Stimulated activated CD8-positive, alpha-beta memory T cell treated with anti-CD3 and anti-CD28 coated beads, Interleukin-15, amount 100 ng/mL, for 4 hours (primary cell): ENCODE data around the gene SQOR.
"Not testable (repeated sequence)": the region's sequence is repeated elsewhere in the genome, so short reads cannot be mapped to it uniquely, and the experiment has no call there.

Experiments used
- DNase-seq, 2 donors: peaks; one replicate each; pipeline ENCODE4 v3.0.0-alpha.2; 2020; ENCODE audit warnings: low read depth in 2 of 2

The SQOR gene

GRCh38 chr15:45631776-45632175, 3.1 kb upstream of the SQOR start:
- no peak for DNase-seq

- DNase-seq: peak; percentile 32 to 35
Observed at GRCh38 chr15:45635191-45635638, 386 bp downstream of the SQOR start.

- DNase-seq: no peak
Observed at GRCh38 chr15:45635763-45636292, 999 bp downstream of the SQOR start.

GRCh38 chr15:45637141-45637540, 2.3 kb downstream of the SQOR start:
- DNase-seq: no peak

GRCh38 chr15:45637552-45638033, 2.8 kb downstream of the SQOR start:
- DNase-seq: peak in 1 of 2 donors; percentile 32

DNA sequence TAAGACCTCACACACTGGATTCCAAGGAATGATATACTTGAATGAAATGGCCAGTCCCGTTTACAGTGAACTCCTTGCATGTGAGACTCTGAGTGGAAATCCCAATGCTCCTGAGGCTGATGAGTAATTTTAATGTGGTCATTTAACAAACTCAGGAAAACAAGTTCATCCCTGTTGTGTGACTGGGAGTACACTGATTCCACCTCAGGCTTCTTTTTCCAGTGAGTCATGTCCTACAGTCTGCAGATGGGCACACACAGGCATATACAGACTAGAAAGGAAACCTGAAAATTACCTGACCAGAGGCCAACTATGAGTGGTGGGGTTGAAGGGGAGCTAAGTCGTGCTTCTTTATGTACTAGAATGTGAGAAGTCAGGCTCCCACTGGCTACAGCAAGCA, 5.8 kb downstream of the SQOR start:
- no peak for DNase-seq

- DNase-seq: no peak
Observed at GRCh38 chr15:45641374-45641781, 6.5 kb downstream of the SQOR start.

GRCh38 chr15:45641999-45642932, 7.4 kb downstream of the SQOR start:
- no peak for DNase-seq

DNA sequence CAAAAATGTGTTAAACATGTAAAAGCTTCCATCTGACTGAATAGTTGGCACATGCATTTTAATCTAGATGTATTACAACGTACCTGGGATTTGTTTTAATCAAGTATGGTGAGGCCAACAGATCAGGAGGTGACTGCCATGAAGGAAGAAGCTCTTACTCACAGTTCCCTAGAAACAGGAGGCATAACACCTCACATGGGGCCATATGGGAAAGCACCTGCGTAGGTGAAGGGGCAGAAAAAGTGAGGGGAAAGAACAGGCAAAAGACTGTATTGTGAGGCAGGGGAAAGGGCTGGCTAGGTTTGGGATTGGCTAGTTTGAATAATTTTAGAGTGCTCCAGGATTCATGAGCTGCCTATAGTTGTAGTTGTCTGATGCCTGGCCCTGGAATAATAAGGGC, 9.6 kb downstream of the SQOR start:
- no peak for DNase-seq

- no peak for DNase-seq
Observed at GRCh38 chr15:45645026-45645980, 10.5 kb downstream of the SQOR start.

DNA sequence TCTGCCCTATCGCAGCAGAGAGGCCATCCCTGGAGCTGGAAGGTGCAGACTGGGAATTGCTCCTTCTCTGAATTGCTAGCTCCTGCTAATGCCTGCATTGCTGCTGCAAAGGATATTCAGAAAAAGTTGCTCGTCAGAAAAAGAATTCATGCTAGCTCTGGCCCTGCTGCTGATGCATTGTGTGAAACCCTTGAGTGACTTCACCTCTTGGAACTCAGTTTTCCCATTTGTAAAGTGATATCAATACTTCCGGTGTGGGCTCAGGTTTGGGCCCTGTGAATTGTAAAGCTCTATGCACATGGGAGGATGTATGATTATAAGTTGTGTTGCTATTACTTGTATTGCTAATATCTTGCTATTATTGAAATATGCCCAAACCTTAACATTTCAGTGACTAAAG, 11.4 kb downstream of the SQOR start:
- no peak for DNase-seq

DNA sequence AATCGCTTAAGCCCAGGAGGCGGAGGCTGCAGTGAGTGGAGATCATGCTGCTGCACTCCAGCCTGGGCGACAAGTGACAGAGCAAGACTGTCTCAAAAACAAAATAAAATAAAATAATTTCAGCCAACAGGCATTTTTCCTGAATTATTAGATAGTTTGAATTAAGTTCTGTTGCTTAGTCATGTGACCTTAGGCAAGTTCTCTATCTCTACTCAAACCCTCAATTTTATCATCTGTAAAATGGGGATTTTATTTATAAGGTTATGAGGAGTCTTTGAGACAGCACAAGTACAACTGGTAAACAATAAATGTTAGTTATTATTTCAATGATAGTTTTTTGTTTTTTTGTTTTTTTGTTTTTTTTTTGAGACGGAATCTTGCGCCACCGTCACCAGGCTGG, 13.0 kb downstream of the SQOR start:
- DNase-seq: no peak

DNA sequence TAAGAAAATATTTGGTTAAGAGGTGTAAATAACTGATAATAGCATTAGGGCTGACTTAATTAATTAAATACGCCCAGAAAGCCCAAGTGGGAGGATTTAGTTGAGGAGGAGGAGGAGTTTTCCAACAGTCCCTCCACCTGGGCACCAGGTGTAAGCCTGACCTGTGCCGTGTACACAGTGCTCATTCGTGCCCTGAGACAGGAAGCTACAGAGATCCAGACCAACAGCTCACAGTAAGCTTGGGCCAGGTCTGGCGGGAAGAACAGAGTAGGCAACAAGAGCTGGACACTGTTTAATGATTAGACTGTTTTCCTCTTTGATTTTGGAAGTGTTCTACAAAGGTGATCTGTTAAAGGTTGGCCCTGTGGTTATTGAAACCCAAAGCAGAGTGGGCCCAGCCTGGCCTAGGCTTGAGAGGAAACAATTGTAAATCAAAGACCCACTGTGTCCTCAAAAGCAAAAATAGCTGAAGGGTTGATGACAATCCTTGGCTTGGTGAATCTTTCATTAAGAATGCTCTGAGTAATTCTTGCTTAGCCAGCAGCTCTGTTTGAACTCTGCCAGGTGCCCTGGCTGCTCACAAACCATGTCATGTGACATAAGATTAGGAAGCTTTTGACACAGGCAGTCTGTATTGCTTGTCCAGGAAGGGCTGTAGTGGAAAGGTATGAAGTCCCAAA, 13.8 kb downstream of the SQOR start:
- DNase-seq: no peak

DNA sequence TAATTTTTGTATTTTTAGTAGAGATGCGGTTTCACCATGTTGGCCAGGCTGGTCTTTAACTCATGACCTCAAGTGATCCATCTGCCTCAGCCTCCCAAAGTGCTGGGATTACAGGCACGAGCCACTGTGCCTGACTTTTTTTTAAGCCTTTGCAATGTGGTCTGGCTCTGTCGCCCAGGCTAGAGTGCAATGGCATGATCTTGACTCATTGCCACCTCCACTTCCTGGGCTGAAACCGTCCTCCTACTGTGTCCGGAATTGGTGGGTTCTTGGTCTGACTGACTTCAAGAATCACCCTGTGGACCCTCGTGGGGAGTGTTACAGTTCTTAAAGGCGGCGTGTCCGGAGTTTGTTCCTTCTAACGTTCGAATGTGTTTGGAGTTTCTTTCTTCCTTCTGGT, 15.2 kb downstream of the SQOR start:
- DNase-seq: not testable (repeated sequence)

DNA sequence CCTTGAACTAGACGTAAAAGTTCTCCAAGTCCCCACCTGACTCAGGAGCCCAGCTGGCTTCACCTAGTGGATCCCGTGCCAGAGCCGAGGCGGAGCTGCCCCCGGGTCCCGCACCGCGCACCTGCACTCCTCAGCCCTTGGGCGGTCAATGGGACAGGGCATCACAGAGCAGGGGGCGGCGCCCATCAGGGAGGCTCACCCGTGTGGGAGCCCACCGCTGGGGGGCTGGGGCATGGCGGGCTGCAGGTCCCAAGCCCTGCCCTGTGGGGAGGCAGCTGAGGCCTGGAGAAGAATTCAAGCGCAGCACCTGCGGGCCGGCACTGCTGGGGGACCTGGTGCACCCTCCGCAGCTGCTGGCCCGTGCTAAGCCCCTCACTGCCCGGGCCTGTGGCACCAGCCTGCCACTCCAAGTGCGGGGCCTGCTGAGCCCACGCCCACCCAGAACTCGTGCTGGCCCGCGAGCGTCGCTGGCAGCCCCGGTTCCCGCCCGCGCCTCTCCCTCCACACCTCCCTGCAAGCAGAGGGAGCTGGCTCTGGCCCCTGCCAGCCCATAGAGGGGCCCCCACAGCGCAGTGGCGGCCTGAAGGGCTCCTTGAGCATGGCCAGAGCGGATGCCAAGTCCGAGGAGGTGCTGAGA, 16.2 kb downstream of the SQOR start:
- no peak for DNase-seq

DNA sequence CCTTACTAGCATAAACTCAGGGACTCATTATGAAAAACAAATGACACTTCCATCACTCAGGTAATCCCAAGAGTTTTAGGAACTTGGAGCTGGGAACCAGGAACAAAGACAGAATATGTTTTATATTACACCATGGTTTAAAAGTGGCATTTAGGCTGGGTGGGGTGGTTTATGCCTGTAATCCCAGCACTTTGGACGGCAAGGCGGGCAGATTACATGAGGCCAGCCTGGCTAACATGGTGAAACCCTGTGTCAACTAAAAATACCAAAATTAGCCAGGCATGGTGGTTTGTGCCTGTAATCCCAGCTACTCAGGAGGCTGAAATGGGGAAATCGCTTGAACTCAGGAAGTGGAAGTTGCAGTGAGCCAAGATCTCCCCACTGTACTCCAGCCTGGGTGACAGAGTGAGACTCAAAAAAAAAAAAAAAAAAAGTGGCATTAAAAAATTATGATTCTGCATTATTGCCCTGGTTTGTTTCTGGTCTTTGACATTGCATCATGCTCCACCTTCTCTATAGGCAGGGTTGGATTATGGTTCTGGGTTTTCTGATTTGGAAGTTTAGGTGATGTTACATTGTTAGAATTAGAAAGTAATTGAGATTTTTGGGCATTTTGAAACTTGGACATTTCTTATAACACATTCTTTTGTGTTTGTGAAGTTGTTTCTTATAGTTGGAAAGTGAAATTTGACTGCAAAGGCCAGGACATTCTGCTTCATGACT, 19.0 kb downstream of the SQOR start:
- no peak for DNase-seq

DNA sequence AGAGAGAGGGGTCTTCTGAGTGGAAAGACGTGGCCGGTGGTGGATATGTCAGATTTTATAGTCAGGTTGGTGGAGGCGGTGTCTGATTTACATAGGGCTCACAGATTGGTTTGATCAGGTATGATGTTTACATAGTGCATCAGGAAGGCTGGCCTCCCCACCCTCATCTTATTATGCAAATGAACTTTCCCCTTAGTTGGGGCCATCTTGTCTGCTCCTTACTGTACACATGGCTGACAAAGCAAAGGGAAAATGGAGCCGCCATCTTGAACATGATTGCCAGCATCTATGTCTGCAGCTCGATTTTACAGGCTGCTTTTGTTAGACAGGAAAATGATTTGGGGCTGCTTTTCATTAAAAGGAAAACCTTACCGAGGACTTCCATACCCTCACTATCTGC, 19.9 kb downstream of the SQOR start:
- no peak for DNase-seq

- DNase-seq: no peak
Observed at GRCh38 chr15:45657254-45657653, 22.4 kb downstream of the SQOR start.

DNA sequence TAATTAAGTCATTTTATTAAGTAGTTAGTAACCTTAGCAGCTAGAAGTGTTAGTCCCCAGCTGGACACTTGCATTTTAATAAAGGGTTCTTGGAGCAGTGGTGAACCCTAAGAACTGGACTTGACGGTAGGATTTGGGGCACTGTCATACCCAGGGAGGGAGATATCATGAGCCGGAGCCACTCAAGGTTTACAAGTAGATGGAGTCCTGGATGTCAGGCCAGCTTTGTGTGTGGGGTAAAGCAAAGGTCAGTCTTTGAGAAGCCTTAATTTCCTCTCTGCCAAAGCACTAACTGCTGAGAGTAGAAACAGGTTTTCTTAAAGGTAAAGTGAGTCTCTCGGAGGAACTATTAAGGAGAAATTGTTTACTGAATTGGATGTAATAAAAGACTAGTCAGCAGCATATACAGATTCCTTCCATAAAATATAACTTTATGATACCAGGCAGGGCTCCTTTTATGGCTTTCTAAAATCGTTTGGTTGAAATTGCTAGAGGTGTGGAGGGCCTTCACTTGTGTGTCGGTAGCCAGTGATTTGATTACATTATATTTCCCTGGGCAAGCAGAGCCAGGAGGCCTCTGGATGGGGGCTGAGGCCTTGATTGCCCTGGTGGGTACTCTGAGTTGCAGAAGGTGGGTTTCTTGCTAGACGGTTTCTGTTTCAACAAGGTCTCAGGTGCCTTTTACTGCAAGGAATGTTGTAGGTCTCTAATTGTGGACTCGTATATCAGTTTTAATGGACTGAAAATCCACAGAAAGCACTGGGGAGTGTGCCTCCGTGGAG, 23.1 kb downstream of the SQOR start:
- DNase-seq: no peak
